BLaER1 treated with 17β-estradiol and CSF1 and Interleukin-3, amounts not matched to agents 10 nM and 100 nM (cell line): ENCODE data around the gene OGFR.

Experiments
- H3K27ac ChIP-seq, 11 experiments: shearing (Covaris generic); formaldehyde crosslinking; 2 replicates each; pipeline ENCODE4 v1.8.1; 2022
- H3K27me3 ChIP-seq, 11 experiments: shearing (Covaris generic); formaldehyde crosslinking; 2 replicates each; pipeline ENCODE4 v1.8.1; 2022
- H3K36me3 ChIP-seq, 11 experiments: shearing (Covaris generic); formaldehyde crosslinking; 2 replicates each; pipeline ENCODE4 v1.8.1; 2022
- H3K4me1 ChIP-seq, 10 experiments: shearing (Covaris generic); formaldehyde crosslinking; 2 replicates each; pipeline ENCODE4 v1.8.1; 2022
- H3K4me2 ChIP-seq, 11 experiments: shearing (Covaris generic); formaldehyde crosslinking; 2 replicates each; pipeline ENCODE4 v1.8.1; 2022
- H3K4me3 ChIP-seq, 10 experiments: shearing (Covaris generic); formaldehyde crosslinking; 2 replicates each; pipeline ENCODE4 v1.8.1; 2022
- H3K9ac ChIP-seq, 11 experiments: shearing (Covaris generic); formaldehyde crosslinking; 2 replicates each; pipeline ENCODE4 v1.8.1; 2022
- H3K9me3 ChIP-seq, 11 experiments: shearing (Covaris generic); formaldehyde crosslinking; replicated peaks in 1 of 11; 2 replicates each; pipeline ENCODE4 v1.8.1; 2022
- H4K20me1 ChIP-seq, 11 experiments: shearing (Covaris generic); formaldehyde crosslinking; 2 replicates each; pipeline ENCODE4 v1.8.1; 2022
- Cebpa-rat ChIP-seq, 11 experiments: shearing (Covaris generic); IDR thresholded peaks; 2 replicates each; pipeline ENCODE4 v1.8.1; 2022

The OGFR gene

GRCh38 chr20:62828511-62829230, 24.0 kb downstream of the OGFR start:
- peaks cover 67 to 97% (median 93%) of the 10 kb centered on the region in 10 experiments for H3K4me1 ChIP-seq

GRCh38 chr20:62829231-62830230, 24.9 kb downstream of the OGFR start:
- Histone ChIP-seq H3K4me1 (peaks cover 62 to 97% (median 93%) of the 10 kb centered on the region in 10 experiments), H3K36me3 (0 out of 22 replicates have a peak, but pooled peaks cover 0 to 5% (median 0%) of the 10 kb centered on the region in 11 experiments), H3K4me3 (peak overlapping the region in 5 of 10 experiments; percentile 35 to 60 (median 52); a peak in 8 of 20 replicates), H3K27ac (peak overlapping the region in 9 of 11 experiments; percentile 11 to 81 (median 70); a peak in 17 of 22 replicates), H3K4me2 (peak overlapping the region; percentile 64 to 99 (median 86)), H4K20me1 (peaks cover 0 to 19% (median 0%) of the 10 kb centered on the region in 11 experiments; a peak in 7 of 22 replicates), H3K27me3 (peaks cover 0 to 5% (median 0%) of the 10 kb centered on the region in 11 experiments; a peak in 2 of 22 replicates), H3K9ac (peak overlapping the region in 10 of 11 experiments; percentile 43 to 82 (median 64); a peak in 18 of 22 replicates), H3K9me3 (no peaks in the 10 kb centered on the region)
- TF ChIP-seq Cebpa-rat (IDR thresholded peaks at IDR 0.05) = no peak

More at GRCh38 chr20:62828511-62829230, 24.0 kb downstream of the OGFR start:
- Histone ChIP-seq H3K36me3 (0 out of 22 replicates have a peak, but pooled peaks cover 0 to 5% (median 0%) of the 10 kb centered on the region in 11 experiments), H4K20me1 (peaks cover 0 to 28% (median 0%) of the 10 kb centered on the region in 11 experiments; a peak in 7 of 22 replicates), H3K9me3 (no peaks in the 10 kb centered on the region), H3K4me3 (no peak overlapping the region), H3K27ac (peak overlapping the region in 2 of 11 experiments; percentile 34 to 80; a peak in 2 of 22 replicates), H3K27me3 (peaks cover 0 to 5% (median 0%) of the 10 kb centered on the region in 11 experiments; a peak in 2 of 22 replicates), H3K9ac (peak overlapping the region in 4 of 11 experiments; percentile 74 to 82 (median 81); a peak in 4 of 22 replicates), H3K4me2 (peak overlapping the region in 10 of 11 experiments; percentile 64 to 99 (median 87); a peak in 18 of 22 replicates)
- no peak for TF ChIP-seq Cebpa-rat (IDR thresholded peaks at IDR 0.05)

- Histone ChIP-seq H3K27ac (peak overlapping the region in 9 of 11 experiments; percentile 11 to 81 (median 70); a peak in 17 of 22 replicates), H3K9me3 (no peaks in the 10 kb centered on the region), H3K4me2 (peak overlapping the region; percentile 64 to 99 (median 86)), H3K9ac (peak overlapping the region in 10 of 11 experiments; percentile 43 to 82 (median 64); a peak in 18 of 22 replicates), H4K20me1 (peaks cover 0 to 18% (median 0%) of the 10 kb centered on the region in 11 experiments; a peak in 7 of 22 replicates), H3K27me3 (peaks cover 0 to 5% (median 0%) of the 10 kb centered on the region in 11 experiments; a peak in 2 of 22 replicates), H3K36me3 (0 out of 22 replicates have a peak, but pooled peaks cover 0 to 5% (median 0%) of the 10 kb centered on the region in 11 experiments), H3K4me1 (peaks cover 58 to 98% (median 95%) of the 10 kb centered on the region in 10 experiments), H3K4me3 (peak overlapping the region in 5 of 10 experiments; percentile 35 to 60 (median 52); a peak in 8 of 20 replicates)
- no peak for TF ChIP-seq Cebpa-rat (IDR thresholded peaks at IDR 0.05)
Measured at GRCh38 chr20:62830251-62830650, 25.6 kb downstream of the OGFR start.

GRCh38 chr20:62830821-62831220, 26.2 kb downstream of the OGFR start:
- Histone ChIP-seq H3K36me3 (peaks cover 0 to 5% (median 0%) of the 10 kb centered on the region in 11 experiments; a peak in 1 of 22 replicates), H4K20me1 (peaks cover 0 to 14% (median 0%) of the 10 kb centered on the region in 11 experiments; a peak in 5 of 22 replicates), H3K9me3 (no peaks in the 10 kb centered on the region), H3K27ac (peak overlapping the region in 7 of 11 experiments; percentile 14 to 72 (median 61); a peak in 13 of 22 replicates), H3K27me3 (peaks cover 0 to 5% (median 0%) of the 10 kb centered on the region in 11 experiments; a peak in 2 of 22 replicates), H3K9ac (peak overlapping the region in 8 of 11 experiments; percentile 39 to 75 (median 57); a peak in 12 of 22 replicates), H3K4me3 (peak overlapping the region in 3 of 10 experiments; percentile 39 to 59 (median 49); a peak in 5 of 20 replicates), H3K4me1 (peaks cover 54 to 98% (median 93%) of the 10 kb centered on the region in 10 experiments), H3K4me2 (peak overlapping the region; percentile 67 to 99 (median 93))
- TF ChIP-seq Cebpa-rat (IDR thresholded peaks at IDR 0.05) = no peak

- H3K9ac ChIP-seq = peak overlapping the region in 8 of 11 experiments; percentile 39 to 75 (median 57); a peak in 14 of 22 replicates
- H3K4me2 ChIP-seq = peak overlapping the region; percentile 67 to 99 (median 93)
Measured at GRCh38 chr20:62831361-62831788, 26.7 kb downstream of the OGFR start.

GRCh38 chr20:62831854-62832211, 27.2 kb downstream of the OGFR start:
- Histone ChIP-seq H3K4me3 (peak overlapping the region in 6 of 10 experiments; percentile 16 to 52 (median 32); a peak in 5 of 20 replicates), H3K36me3 (peaks cover 0 to 7% (median 0%) of the 10 kb centered on the region in 11 experiments; a peak in 3 of 22 replicates), H3K9ac (peak overlapping the region in 10 of 11 experiments; percentile 11 to 75 (median 42); a peak in 15 of 22 replicates), H3K9me3 (peaks cover 0 to 3% (median 0%) of the 10 kb centered on the region in 11 experiments; a peak in 1 of 22 replicates), H3K4me1 (peaks cover 54 to 98% (median 93%) of the 10 kb centered on the region in 10 experiments), H3K4me2 (peak overlapping the region; percentile 67 to 99 (median 93)), H3K27ac (peak overlapping the region in 8 of 11 experiments; percentile 9 to 72 (median 54); a peak in 13 of 22 replicates), H3K27me3 (peaks cover 0 to 5% (median 0%) of the 10 kb centered on the region in 11 experiments; a peak in 2 of 22 replicates), H4K20me1 (peaks cover 0 to 7% (median 0%) of the 10 kb centered on the region in 11 experiments; a peak in 2 of 22 replicates)
- no peak for TF ChIP-seq Cebpa-rat (IDR thresholded peaks at IDR 0.05)

More at GRCh38 chr20:62831361-62831788, 26.7 kb downstream of the OGFR start:
- H3K4me1 ChIP-seq = peaks cover 54 to 98% (median 93%) of the 10 kb centered on the region in 10 experiments
- H3K27ac ChIP-seq = peak overlapping the region in 7 of 11 experiments; percentile 14 to 72 (median 61); a peak in 13 of 22 replicates
- TF ChIP-seq Cebpa-rat (IDR thresholded peaks at IDR 0.05) = no peak
- H4K20me1 ChIP-seq = peaks cover 0 to 8% (median 0%) of the 10 kb centered on the region in 11 experiments; a peak in 2 of 22 replicates
- H3K9me3 ChIP-seq = no peaks in the 10 kb centered on the region
- peaks cover 0 to 5% (median 0%) of the 10 kb centered on the region in 11 experiments; a peak in 2 of 22 replicates for H3K27me3 ChIP-seq
- peak overlapping the region in 2 of 10 experiments; percentile 49 to 59; a peak in 5 of 20 replicates for H3K4me3 ChIP-seq
- peaks cover 0 to 5% (median 0%) of the 10 kb centered on the region in 11 experiments; a peak in 2 of 22 replicates for H3K36me3 ChIP-seq
